Spleen (tissue), 7 donors: ENCODE data around the gene WDR91.

ENCODE experiments used
- CTCF ChIP-seq, 11 experiments: fragments of 200-600 bp in 7 of 11; fragments of 450-650 bp in 4 of 11; sonication (generic) in 4 of 11; IDR thresholded peaks in 8 of 11; conservative IDR thresholded peaks in 3 of 11; 1 replicate in 7 of 11; 2 replicates in 4 of 11; pipeline versions ENCODE4 v1.4.0 to v1.8.0; 2016 to 2021; ENCODE audit warnings: antibody characterized with exemption in 11 of 11, inconsistent platforms in 4 of 11, mild to moderate bottlenecking in 1 of 11
- POLR2A ChIP-seq, 3 donors: fragments of 450-650 bp; IDR thresholded peaks; one replicate each; pipeline ENCODE4 v1.5.1; 2017; ENCODE audit warnings: antibody characterized with exemption in 3 of 3, mild to moderate bottlenecking in 1 of 3
- POLR2AphosphoS5 ChIP-seq, 3 donors: sonication (generic); formaldehyde crosslinking; IDR thresholded peaks; one replicate each; pipeline ENCODE4 v1.5.1; 2017; ENCODE audit warnings: antibody characterized with exemption in 3 of 3
- donor health status: DM: no; HTN: no; CAD: no; lungs with moderate emphysema.
- donor health status: DM: no; HTN: no; CAD: no.
- donor health status: DM: no; HTN: no; CAD: no.

GRCh38 chr7:135159359-135160085 is 51.8 kb downstream of the WDR91 start:
- TF ChIP-seq CTCF (IDR thresholded peaks at IDR 0.05 in 8 of 11, conservative IDR thresholded peaks at IDR 0.05 in 3 of 11): no peak
- TF ChIP-seq POLR2AphosphoS5 (IDR thresholded peaks at IDR 0.05): peak in 1 of 3 donors; percentile 36
- TF ChIP-seq POLR2A (IDR thresholded peaks at IDR 0.05): no peak
